Chondrocyte (in vitro differentiated cells): Measurements from ENCODE around the gene GBF1. TPM values are rescaled to one million over a fixed set of nuclear protein-coding genes. Genes with fewer than 3 reads are reported as not detected.
"Not testable (repeated sequence)": the region's sequence is repeated elsewhere in the genome, so short reads cannot be mapped to it uniquely, and the experiment has no call there.

Source experiments
- DNase-seq: peaks from one replicate; pipeline ENCODE4 v3.0.0; 2021; ENCODE audit warnings: mixed read lengths, low spot score
- H3K27ac Mint-ChIP-seq: one replicate; pipeline ENCODE4 v1.8.0; 2021; ENCODE audit warnings: mild to moderate bottlenecking, moderate library complexity, mixed read lengths; ENCODE audit not compliant: unreplicated experiment
- H3K27me3 Mint-ChIP-seq: 2 replicates; pipeline ENCODE4 v1.8.0; 2021; ENCODE audit warnings: low read depth, mixed read lengths
- H3K36me3 Mint-ChIP-seq: 2 replicates; pipeline ENCODE4 v1.8.0; 2021; ENCODE audit warnings: low read depth, mixed read lengths
- H3K4me1 Mint-ChIP-seq: 2 replicates; pipeline ENCODE4 v1.8.0; 2021; ENCODE audit warnings: low read depth, mild to moderate bottlenecking, mixed read lengths
- H3K4me3 Mint-ChIP-seq: one replicate; pipeline ENCODE4 v1.8.0; 2021; ENCODE audit warnings: mild to moderate bottlenecking, moderate library complexity, mixed read lengths; ENCODE audit not compliant: unreplicated experiment
- H3K9me3 Mint-ChIP-seq: 2 replicates; pipeline ENCODE4 v1.8.0; 2021; ENCODE audit warnings: low read depth, mixed read lengths
- CTCF ChIP-seq: fragments of 200-600 bp; sonication (generic); IDR thresholded peaks from 2 replicates; pipeline ENCODE4 v1.5.0; 2021; ENCODE audit warnings: antibody characterized with exemption, mild to moderate bottlenecking, moderate library complexity
- total RNA-seq: library from RNA; stranded (reverse); gene quantifications from 3 replicates; pipeline ENCODE4 v1.2.1, GENCODE V29; 2021

GBF1 gene
- total RNA-seq, 1 donor from 2014 or later, result 59.7 TPM

- no peak overlapping the region for H3K4me3 Mint-ChIP-seq
Observed at GRCh38 chr10:102300278-102300843, 55.0 kb downstream of the GBF1 start.

GRCh38 chr10:102300912-102301311, 55.6 kb downstream of the GBF1 start:
- Mint-ChIP-seq H3K4me1 (peaks cover 26% of the 10 kb centered on the region), H3K27ac (peak overlapping the region; percentile 84)
- not testable (repeated sequence) for H3K27me3 Mint-ChIP-seq, H3K9me3 Mint-ChIP-seq, H3K36me3 Mint-ChIP-seq, DNase-seq, H3K4me3 Mint-ChIP-seq

More at GRCh38 chr10:102300278-102300843, 55.0 kb downstream of the GBF1 start:
- no peak for TF ChIP-seq CTCF
- peaks cover 26% of the 10 kb centered on the region for H3K4me1 Mint-ChIP-seq
- no peaks in the 10 kb centered on the region for H3K9me3 Mint-ChIP-seq
- H3K36me3 Mint-ChIP-seq, result no peaks in the 10 kb centered on the region
- no peak for DNase-seq
- H3K27me3 Mint-ChIP-seq, result no peaks in the 10 kb centered on the region
- H3K27ac Mint-ChIP-seq, result peak overlapping the region; percentile 84

- H3K36me3 Mint-ChIP-seq, H3K9me3 Mint-ChIP-seq, H3K4me3 Mint-ChIP-seq, H3K27me3 Mint-ChIP-seq, DNase-seq: not testable (repeated sequence)
- peaks cover 26% of the 10 kb centered on the region for H3K4me1 Mint-ChIP-seq
- H3K27ac Mint-ChIP-seq, result peak overlapping the region; percentile 79
Observed at GRCh38 chr10:102301332-102301731, 56.0 kb downstream of the GBF1 start.

GRCh38 chr10:102302611-102303010, 57.3 kb downstream of the GBF1 start:
- Mint-ChIP-seq H3K27me3 (no peaks in the 10 kb centered on the region), H3K27ac (no peak overlapping the region), H3K4me1 (peaks cover 26% of the 10 kb centered on the region), H3K4me3 (no peak overlapping the region), H3K9me3 (no peaks in the 10 kb centered on the region), H3K36me3 (peaks cover 2% of the 10 kb centered on the region)
- no peak for TF ChIP-seq CTCF
- no peak for DNase-seq

GRCh38 chr10:102306006-102306405, 60.7 kb downstream of the GBF1 start:
- no peak overlapping the region for H3K27ac Mint-ChIP-seq
- no peaks in the 10 kb centered on the region for H3K9me3 Mint-ChIP-seq
- peaks cover 32% of the 10 kb centered on the region for H3K4me1 Mint-ChIP-seq

GRCh38 chr10:102306710-102307109, 61.4 kb downstream of the GBF1 start:
- Mint-ChIP-seq H3K27me3 (no peaks in the 10 kb centered on the region), H3K4me3 (no peak overlapping the region), H3K27ac (no peak overlapping the region), H3K9me3 (no peaks in the 10 kb centered on the region), H3K36me3 (peaks cover 3% of the 10 kb centered on the region), H3K4me1 (peaks cover 36% of the 10 kb centered on the region)
- DNase-seq, result no peak
- TF ChIP-seq CTCF, result no peak

More at GRCh38 chr10:102306006-102306405, 60.7 kb downstream of the GBF1 start:
- DNase-seq, result no peak
- no peak overlapping the region for H3K4me3 Mint-ChIP-seq
- no peak for TF ChIP-seq CTCF
- H3K36me3 Mint-ChIP-seq, result peaks cover 3% of the 10 kb centered on the region
- no peaks in the 10 kb centered on the region for H3K27me3 Mint-ChIP-seq

GRCh38 chr10:102308318-102308717, 63.0 kb downstream of the GBF1 start:
- H3K36me3 Mint-ChIP-seq, H3K27ac Mint-ChIP-seq, DNase-seq, H3K4me3 Mint-ChIP-seq, H3K27me3 Mint-ChIP-seq, H3K9me3 Mint-ChIP-seq: not testable (repeated sequence)
- peaks cover 46% of the 10 kb centered on the region for H3K4me1 Mint-ChIP-seq
